Osteocyte (in vitro differentiated cells): Measurements from ENCODE around the gene OPN1MW2. TPM values are rescaled to one million over a fixed set of nuclear protein-coding genes. Genes with fewer than 3 reads are reported as not detected.
"Not testable (repeated sequence)": the region's sequence is repeated elsewhere in the genome, so short reads cannot be mapped to it uniquely, and the experiment has no call there.

ENCODE experiments used
- DNase-seq: peaks from one replicate; pipeline ENCODE4 v3.0.0; 2021; ENCODE audit warnings: mixed read lengths; ENCODE audit not compliant: unreplicated experiment; ENCODE audit errors: extremely low spot score
- H3K27ac Mint-ChIP-seq: one replicate; pipeline ENCODE4 v1.8.0; 2021; ENCODE audit warnings: mild to moderate bottlenecking, mixed read lengths; ENCODE audit not compliant: unreplicated experiment
- H3K27me3 Mint-ChIP-seq: one replicate; pipeline ENCODE4 v1.8.0; 2021; ENCODE audit warnings: mixed read lengths; ENCODE audit not compliant: unreplicated experiment
- H3K36me3 Mint-ChIP-seq: one replicate; pipeline ENCODE4 v1.8.0; 2021; ENCODE audit warnings: mixed read lengths; ENCODE audit not compliant: unreplicated experiment
- H3K4me1 Mint-ChIP-seq: one replicate; pipeline ENCODE4 v1.8.0; 2021; ENCODE audit warnings: mixed read lengths; ENCODE audit not compliant: unreplicated experiment
- H3K4me3 Mint-ChIP-seq: one replicate; pipeline ENCODE4 v1.8.0; 2021; ENCODE audit warnings: mild to moderate bottlenecking, moderate library complexity, mixed read lengths; ENCODE audit not compliant: unreplicated experiment
- H3K9me3 Mint-ChIP-seq: one replicate; pipeline ENCODE4 v1.8.0; 2021; ENCODE audit warnings: mixed read lengths; ENCODE audit not compliant: unreplicated experiment
- total RNA-seq: library from RNA; stranded (reverse); gene quantifications from 2 replicates; pipeline ENCODE4 v1.2.1, GENCODE V29; 2021

OPN1MW2 gene
- total RNA-seq, 1 donor from 2014 or later = not detected

- H3K36me3 Mint-ChIP-seq, H3K9me3 Mint-ChIP-seq, H3K4me3 Mint-ChIP-seq, H3K27ac Mint-ChIP-seq, H3K27me3 Mint-ChIP-seq, DNase-seq, H3K4me1 Mint-ChIP-seq: not testable (repeated sequence)
Observed at GRCh38 chrX:154226706-154227105, 7.2 kb downstream of the OPN1MW2 start.

DNA sequence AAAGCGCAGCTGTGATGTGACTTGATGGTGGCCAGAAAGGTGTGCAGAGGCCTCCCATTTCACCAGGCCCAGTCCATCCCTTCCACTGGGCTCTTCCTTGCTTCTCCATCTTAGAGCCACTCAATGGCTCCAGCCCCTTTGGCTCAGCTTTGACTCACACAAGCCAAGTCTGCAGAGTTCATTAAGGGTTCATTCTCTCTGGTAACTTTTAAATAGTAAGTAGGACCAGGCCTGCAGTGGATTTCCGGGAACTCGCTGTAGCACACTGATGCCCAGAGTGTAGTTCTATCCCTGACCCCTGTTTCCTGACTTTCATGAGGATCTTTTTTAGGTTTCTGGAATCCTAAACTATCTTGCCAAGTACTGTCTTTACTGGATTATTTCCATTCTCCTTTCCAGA is 11.9 kb downstream of the OPN1MW2 start:
- H3K27ac Mint-ChIP-seq, H3K27me3 Mint-ChIP-seq, H3K36me3 Mint-ChIP-seq, H3K9me3 Mint-ChIP-seq, H3K4me1 Mint-ChIP-seq, DNase-seq, H3K4me3 Mint-ChIP-seq: not testable (repeated sequence)

DNA sequence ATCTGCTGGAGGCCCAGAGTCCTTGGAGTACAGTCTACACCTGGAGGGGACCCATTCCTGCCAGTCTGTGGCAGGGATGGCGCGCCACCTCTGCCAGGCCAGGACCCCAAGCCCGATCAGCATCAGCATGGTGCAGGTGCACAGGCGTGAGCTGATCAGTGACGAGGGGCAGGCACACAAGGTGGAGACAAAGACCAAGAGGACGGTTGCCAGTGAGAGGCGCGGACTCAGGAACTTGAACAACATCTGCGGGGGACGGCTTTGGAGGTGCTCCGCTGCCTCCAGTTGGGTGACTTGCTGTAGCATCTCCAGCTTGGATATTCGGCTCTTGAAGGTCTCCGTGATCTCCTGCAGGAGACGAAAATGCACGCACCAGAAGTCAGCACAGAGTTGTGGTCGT is 14.1 kb downstream of the OPN1MW2 start:
- not testable (repeated sequence) for H3K4me1 Mint-ChIP-seq, H3K27me3 Mint-ChIP-seq

DNA sequence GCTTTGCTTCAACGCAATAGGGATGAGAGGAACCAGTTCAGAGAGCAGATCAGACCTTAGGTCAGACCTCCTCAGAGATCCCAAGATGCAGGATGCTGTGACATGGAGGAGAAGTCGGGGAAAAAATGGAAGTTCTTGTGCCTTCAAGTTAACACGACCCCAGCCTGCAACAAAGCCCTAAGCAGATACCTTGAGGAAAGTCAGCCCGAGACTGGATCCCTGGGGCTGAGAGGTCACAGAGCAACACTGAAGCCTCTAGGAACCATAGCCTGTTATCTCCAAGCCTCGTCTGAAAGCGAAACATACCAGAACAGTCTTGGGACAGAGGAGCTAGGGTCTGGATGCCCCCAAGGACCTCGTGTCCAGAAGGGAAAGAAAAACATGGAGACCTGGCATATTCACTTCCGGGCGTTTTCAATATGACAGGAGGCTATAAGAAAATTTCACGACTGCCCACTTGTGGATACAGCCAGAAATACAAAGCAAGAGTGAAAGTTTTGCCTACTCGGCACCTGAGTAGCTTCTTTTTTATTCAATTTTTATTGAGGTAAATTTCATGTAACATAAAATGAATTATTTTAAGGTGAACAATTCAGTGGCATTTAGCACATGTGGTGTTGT is 19.5 kb downstream of the OPN1MW2 start:
- H3K9me3 Mint-ChIP-seq, H3K36me3 Mint-ChIP-seq, H3K27ac Mint-ChIP-seq, H3K4me1 Mint-ChIP-seq, H3K27me3 Mint-ChIP-seq, H3K4me3 Mint-ChIP-seq: not testable (repeated sequence)
- peak; percentile 79 for DNase-seq

More for the DNA sequence above, 14.1 kb downstream of the OPN1MW2 start:
- H3K9me3 Mint-ChIP-seq, H3K36me3 Mint-ChIP-seq, H3K27ac Mint-ChIP-seq, DNase-seq, H3K4me3 Mint-ChIP-seq: not testable (repeated sequence)

- not testable (repeated sequence) for H3K4me1 Mint-ChIP-seq, H3K27me3 Mint-ChIP-seq, H3K4me3 Mint-ChIP-seq, H3K9me3 Mint-ChIP-seq, H3K27ac Mint-ChIP-seq, H3K36me3 Mint-ChIP-seq
- DNase-seq = peak; percentile 68
Observed at GRCh38 chrX:154239982-154240503, 20.5 kb downstream of the OPN1MW2 start.

- not testable (repeated sequence) for H3K9me3 Mint-ChIP-seq, H3K36me3 Mint-ChIP-seq, H3K27ac Mint-ChIP-seq, DNase-seq, H3K27me3 Mint-ChIP-seq, H3K4me3 Mint-ChIP-seq, H3K4me1 Mint-ChIP-seq
Observed at GRCh38 chrX:154247377-154248045, 28.0 kb downstream of the OPN1MW2 start.

DNA sequence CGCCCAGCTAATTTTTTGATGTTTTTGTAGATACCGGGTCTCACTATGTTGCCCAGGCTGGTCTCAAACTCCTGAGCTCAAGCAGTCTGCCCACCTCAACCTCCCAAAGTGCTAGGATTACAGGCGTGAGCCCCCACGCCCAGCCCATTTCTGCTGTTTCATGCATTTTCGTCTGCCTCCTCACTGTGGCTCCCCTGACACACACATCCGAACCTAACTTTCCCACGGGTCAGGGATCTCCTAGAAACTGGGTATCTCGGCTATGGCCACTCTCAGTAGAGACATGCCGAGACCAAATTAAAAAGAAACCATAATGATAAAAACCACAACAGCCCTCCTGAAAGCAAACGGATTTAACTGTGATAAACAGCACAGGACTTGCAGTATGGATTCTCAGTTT is 28.5 kb downstream of the OPN1MW2 start:
- H3K36me3 Mint-ChIP-seq = not testable (repeated sequence)

DNA sequence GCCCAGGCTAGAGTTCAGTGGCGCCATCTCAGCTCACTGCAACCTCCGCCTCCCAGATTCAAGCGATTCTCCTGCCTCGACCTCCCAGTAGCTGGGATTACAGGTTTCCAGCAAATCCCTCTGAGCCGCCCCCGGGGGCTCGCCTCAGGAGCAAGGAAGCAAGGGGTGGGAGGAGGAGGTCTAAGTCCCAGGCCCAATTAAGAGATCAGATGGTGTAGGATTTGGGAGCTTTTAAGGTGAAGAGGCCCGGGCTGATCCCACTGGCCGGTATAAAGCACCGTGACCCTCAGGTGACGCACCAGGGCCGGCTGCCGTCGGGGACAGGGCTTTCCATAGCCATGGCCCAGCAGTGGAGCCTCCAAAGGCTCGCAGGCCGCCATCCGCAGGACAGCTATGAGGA is 37.7 kb downstream of the OPN1MW2 start, which contains the start of gene OPN1MW3:
Gene OPN1MW3 (plus strand): TSS at position 301 of the 400 bp plus-strand sequence. CDS start 38 bp downstream, at position 339.
- H3K27me3 Mint-ChIP-seq, H3K27ac Mint-ChIP-seq, H3K36me3 Mint-ChIP-seq, H3K9me3 Mint-ChIP-seq, H3K4me3 Mint-ChIP-seq, H3K4me1 Mint-ChIP-seq, DNase-seq: not testable (repeated sequence)

More for the DNA sequence above, 28.5 kb downstream of the OPN1MW2 start:
- not testable (repeated sequence) for DNase-seq, H3K27me3 Mint-ChIP-seq, H3K27ac Mint-ChIP-seq, H3K9me3 Mint-ChIP-seq, H3K4me1 Mint-ChIP-seq, H3K4me3 Mint-ChIP-seq

- not testable (repeated sequence) for H3K9me3 Mint-ChIP-seq, H3K4me1 Mint-ChIP-seq, H3K36me3 Mint-ChIP-seq, H3K27ac Mint-ChIP-seq, H3K4me3 Mint-ChIP-seq, H3K27me3 Mint-ChIP-seq, DNase-seq
Observed at GRCh38 chrX:154258711-154259110, 39.2 kb downstream of the OPN1MW2 start.

- not testable (repeated sequence) for H3K36me3 Mint-ChIP-seq, H3K9me3 Mint-ChIP-seq, H3K27me3 Mint-ChIP-seq, H3K27ac Mint-ChIP-seq, H3K4me3 Mint-ChIP-seq, H3K4me1 Mint-ChIP-seq, DNase-seq
Observed at GRCh38 chrX:154263072-154263471, 43.5 kb downstream of the OPN1MW2 start.

DNA sequence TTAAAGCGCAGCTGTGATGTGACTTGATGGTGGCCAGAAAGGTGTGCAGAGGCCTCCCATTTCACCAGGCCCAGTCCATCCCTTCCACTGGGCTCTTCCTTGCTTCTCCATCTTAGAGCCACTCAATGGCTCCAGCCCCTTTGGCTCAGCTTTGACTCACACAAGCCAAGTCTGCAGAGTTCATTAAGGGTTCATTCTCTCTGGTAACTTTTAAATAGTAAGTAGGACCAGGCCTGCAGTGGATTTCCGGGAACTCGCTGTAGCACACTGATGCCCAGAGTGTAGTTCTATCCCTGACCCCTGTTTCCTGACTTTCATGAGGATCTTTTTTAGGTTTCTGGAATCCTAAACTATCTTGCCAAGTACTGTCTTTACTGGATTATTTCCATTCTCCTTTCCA is 49.7 kb downstream of the OPN1MW2 start:
- DNase-seq, H3K9me3 Mint-ChIP-seq, H3K4me1 Mint-ChIP-seq, H3K27me3 Mint-ChIP-seq, H3K27ac Mint-ChIP-seq, H3K4me3 Mint-ChIP-seq, H3K36me3 Mint-ChIP-seq: not testable (repeated sequence)
